PC-9 (cell line): ENCODE data around the gene ZNF609. TPM values are rescaled to one million over a fixed set of nuclear protein-coding genes. Genes with fewer than 3 reads are reported as not detected.

Source experiments
- BruUV-seq: library from RNA; stranded (reverse); fragments of 400-500 nt; replicated peaks from 2 replicates; lab custom pipeline; 2021; lab: Mats Ljungman, UMichigan
- CTCF ChIA-PET: fragments of 300-600 bp; sonication (Branson Sonifier 250); formaldehyde crosslinking; loops from one replicate; lab custom pipeline; 2022; ENCODE audit warnings: antibody characterized with exemption; lab: Charles Lee
- POLR2A ChIA-PET: fragments of 300-600 bp; sonication (Branson Sonifier 250); formaldehyde crosslinking; loops from one replicate; lab custom pipeline; 2022; ENCODE audit warnings: antibody characterized with exemption; ENCODE audit not compliant: unreplicated experiment; lab: Charles Lee
- DNase-seq, 2 experiments: peaks; one replicate each; pipeline versions ENCODE4 v3.0.0 to v3.0.0-alpha.2; 2015 to 2022; ENCODE audit warnings: mixed read lengths in 1 of 2
- H2AFZ ChIP-seq: fragments of 200-600 bp; sonication (generic); 2 replicates; pipeline ENCODE4 v1.8.1; 2017; ENCODE audit warnings: antibody characterized with exemption
- H3F3A ChIP-seq: fragments of 200-600 bp; sonication (generic); 2 replicates; pipeline ENCODE4 v1.8.1; 2017; ENCODE audit warnings: antibody characterized with exemption, mild to moderate bottlenecking, low read depth; ENCODE audit not compliant: insufficient read depth
- H3K27ac ChIP-seq: fragments of 200-600 bp; sonication (generic); 2 replicates; pipeline ENCODE4 v1.6.1; 2016; ENCODE audit warnings: mixed run types
- H3K27me3 ChIP-seq: fragments of 200-600 bp; sonication (generic); 2 replicates; pipeline ENCODE4 v1.6.1; 2016; ENCODE audit warnings: low read depth, mixed run types; ENCODE audit not compliant: insufficient read depth
- H3K36me3 ChIP-seq: fragments of 200-600 bp; sonication (generic); 2 replicates; pipeline ENCODE4 v1.6.1; 2016; ENCODE audit warnings: low read depth, mixed run types
- H3K4me1 ChIP-seq: fragments of 200-600 bp; sonication (generic); replicated peaks from 2 replicates; pipeline ENCODE4 v1.6.1; 2016; ENCODE audit warnings: mixed run types; ENCODE audit not compliant: insufficient read depth
- H3K4me2 ChIP-seq: fragments of 200-600 bp; sonication (generic); 2 replicates; pipeline ENCODE4 v1.6.1; 2017; ENCODE audit warnings: mixed run types
- H3K4me3 ChIP-seq: fragments of 200-600 bp; sonication (generic); 2 replicates; pipeline ENCODE4 v1.6.1; 2016; ENCODE audit warnings: mixed run types
- H3K79me2 ChIP-seq: fragments of 200-600 bp; sonication (generic); 2 replicates; pipeline ENCODE4 v1.6.1; 2017; ENCODE audit warnings: low read depth, mixed run types
- H3K9me2 ChIP-seq: fragments of 200-600 bp; sonication (generic); 2 replicates; pipeline ENCODE4 v1.8.1; 2017; ENCODE audit warnings: mild to moderate bottlenecking; ENCODE audit not compliant: insufficient read depth
- H3K9me3 ChIP-seq: fragments of 200-600 bp; sonication (generic); 2 replicates; pipeline ENCODE4 v1.8.1; 2016; ENCODE audit warnings: low read depth; ENCODE audit not compliant: insufficient read depth
- H4K20me1 ChIP-seq: fragments of 200-600 bp; sonication (generic); 2 replicates; pipeline ENCODE4 v1.8.1; 2017; ENCODE audit not compliant: insufficient read depth
- CTCF ChIP-seq: fragments of 200-600 bp; sonication (generic); conservative IDR thresholded peaks from 2 replicates; pipeline ENCODE4 v1.6.1; 2017; ENCODE audit warnings: mixed run types, antibody characterized with exemption, mild to moderate bottlenecking, moderate library complexity
- EZH2 ChIP-seq: fragments of 200-600 bp; sonication (generic); IDR thresholded peaks from 2 replicates; pipeline ENCODE4 v1.8.0; 2017; ENCODE audit warnings: antibody characterized with exemption, low read depth
- intact Hi-C: fragments of 100-400 bp; cut with micrococcal nuclease; formaldehyde crosslinking; loops from one replicate; pipeline ENCODE4 v1.10.0; 2022; ENCODE audit not compliant: unreplicated experiment
- total RNA-seq: library from RNA; stranded (reverse); gene quantifications from 2 replicates; pipeline ENCODE4 v1.2.3, GENCODE V29; 2021

Gene ZNF609
- total RNA-seq, 1 experiment from 2014 or later: 38.6 TPM

GRCh38 chr15:64610257-64610919 lies 150.0 kb downstream of the ZNF609 start:
- Histone ChIP-seq H3K79me2 (0 out of 2 replicates have a peak, but pooled peaks cover 5% of the 10 kb centered on the region), H3K9me3 (no peaks in the 10 kb centered on the region), H3K27me3 (no peaks in the 10 kb centered on the region), H3F3A (no peaks in the 10 kb centered on the region), H4K20me1 (no peaks in the 10 kb centered on the region; the same call in 1 of the 2 replicates), H3K4me1 (no peaks in the 10 kb centered on the region), H3K4me2 (no peak overlapping the region), H3K4me3 (no peak overlapping the region), H2AFZ (no peak overlapping the region), H3K27ac (no peak overlapping the region), H3K9me2 (no peaks in the 10 kb centered on the region), H3K36me3 (no peaks in the 10 kb centered on the region)
- DNase-seq: no peak
- intact Hi-C loops: no loop called here
- no TSS peak for BruUV-seq
- ChIA-PET POLR2A (interaction anchor here (0.7 kb wide), 1 partner anchor 31 kb away, joined by 8 read pairs; no protein-coding TSS in a partner anchor), CTCF (interaction anchor here (0.5 kb wide), 1 partner anchor 345 kb away, joined by 3 read pairs; no protein-coding TSS in a partner anchor)
- no peak for TF ChIP-seq CTCF
- no peak for TF ChIP-seq EZH2

GRCh38 chr15:64611085-64611725 lies 150.8 kb downstream of the ZNF609 start:
- no peaks in the 10 kb centered on the region for H3K9me2 ChIP-seq
- H3K4me2 ChIP-seq: no peak overlapping the region
- TF ChIP-seq CTCF (no peak), EZH2 (no peak)
- 0 out of 2 replicates have a peak, but pooled peaks cover 5% of the 10 kb centered on the region for H3K79me2 ChIP-seq
- no peak overlapping the region for H3K27ac ChIP-seq
- H3K9me3 ChIP-seq: no peaks in the 10 kb centered on the region
- H3K27me3 ChIP-seq: no peaks in the 10 kb centered on the region
- H3F3A ChIP-seq: no peaks in the 10 kb centered on the region
- POLR2A ChIA-PET: interaction anchor here (0.7 kb wide), 1 partner anchor 32 kb away, joined by 8 read pairs; no protein-coding TSS in a partner anchor
- CTCF ChIA-PET: interaction anchor here (0.6 kb wide), 1 partner anchor 288 kb away, joined by 4 read pairs; no protein-coding TSS in a partner anchor
- no peak for DNase-seq
- intact Hi-C loops: no loop called here
- no peaks in the 10 kb centered on the region for H3K36me3 ChIP-seq
- BruUV-seq: no TSS peak
- H3K4me1 ChIP-seq: no peaks in the 10 kb centered on the region
- H4K20me1 ChIP-seq: no peaks in the 10 kb centered on the region; the same call in 1 of the 2 replicates
- H3K4me3 ChIP-seq: no peak overlapping the region
- no peak overlapping the region for H2AFZ ChIP-seq

GRCh38 chr15:64614519-64614918 lies 154.1 kb downstream of the ZNF609 start:
- no peak for DNase-seq
- Histone ChIP-seq H3K79me2 (0 out of 2 replicates have a peak, but pooled peaks cover 5% of the 10 kb centered on the region), H3K27ac (no peak overlapping the region), H3K4me2 (no peak overlapping the region), H2AFZ (no peak overlapping the region), H4K20me1 (peaks cover 2% of the 10 kb centered on the region; the same call in 1 of the 2 replicates), H3K4me1 (no peaks in the 10 kb centered on the region), H3K4me3 (no peak overlapping the region), H3K9me2 (no peaks in the 10 kb centered on the region), H3K9me3 (no peaks in the 10 kb centered on the region), H3K36me3 (no peaks in the 10 kb centered on the region), H3F3A (no peaks in the 10 kb centered on the region), H3K27me3 (no peaks in the 10 kb centered on the region)
- BruUV-seq: no TSS peak
- intact Hi-C loops: no loop called here
- ChIA-PET POLR2A (no interaction called here), CTCF (no interaction called here)
- TF ChIP-seq CTCF (no peak), EZH2 (no peak)
